Endothelial cell of umbilical vein (primary cell): ENCODE measurements around the gene ALK.

Experiments
- EZH2 ChIP-seq: IDR thresholded peaks from 2 replicates; pipeline ENCODE4 v1.6.1; 2012; ENCODE audit warnings: borderline replicate concordance, low read depth, mild to moderate bottlenecking, moderate library complexity, low read length, inconsistent platforms; ENCODE audit not compliant: severe bottlenecking
- TF ChIP-seq, protein P1 (sequence below), 2 donors: IDR thresholded peaks; 1 replicate in 1 of 2; 2 replicates in 1 of 2; pipeline ENCODE4 v1.5.1; 2011; ENCODE audit warnings: low read length in 2 of 2, mild to moderate bottlenecking in 2 of 2, moderate library complexity in 2 of 2, control low read depth in 1 of 2, inconsistent platforms in 1 of 2, low read depth in 1 of 2; ENCODE audit not compliant: insufficient read depth in 1 of 2; ENCODE audit errors: extremely low read depth in 1 of 2

- TF ChIP-seq, protein P1, sequence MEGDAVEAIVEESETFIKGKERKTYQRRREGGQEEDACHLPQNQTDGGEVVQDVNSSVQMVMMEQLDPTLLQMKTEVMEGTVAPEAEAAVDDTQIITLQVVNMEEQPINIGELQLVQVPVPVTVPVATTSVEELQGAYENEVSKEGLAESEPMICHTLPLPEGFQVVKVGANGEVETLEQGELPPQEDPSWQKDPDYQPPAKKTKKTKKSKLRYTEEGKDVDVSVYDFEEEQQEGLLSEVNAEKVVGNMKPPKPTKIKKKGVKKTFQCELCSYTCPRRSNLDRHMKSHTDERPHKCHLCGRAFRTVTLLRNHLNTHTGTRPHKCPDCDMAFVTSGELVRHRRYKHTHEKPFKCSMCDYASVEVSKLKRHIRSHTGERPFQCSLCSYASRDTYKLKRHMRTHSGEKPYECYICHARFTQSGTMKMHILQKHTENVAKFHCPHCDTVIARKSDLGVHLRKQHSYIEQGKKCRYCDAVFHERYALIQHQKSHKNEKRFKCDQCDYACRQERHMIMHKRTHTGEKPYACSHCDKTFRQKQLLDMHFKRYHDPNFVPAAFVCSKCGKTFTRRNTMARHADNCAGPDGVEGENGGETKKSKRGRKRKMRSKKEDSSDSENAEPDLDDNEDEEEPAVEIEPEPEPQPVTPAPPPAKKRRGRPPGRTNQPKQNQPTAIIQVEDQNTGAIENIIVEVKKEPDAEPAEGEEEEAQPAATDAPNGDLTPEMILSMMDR (IDR thresholded peaks at IDR 0.05; ENCODE audit: extremely low read depth in 1 of 2, insufficient read depth in 1 of 2, low read depth in 1 of 2, low read length in 2 of 2): no peak
- TF ChIP-seq EZH2: no peak
Measured at GRCh38 chr2:29606104-29607037, 315.0 kb downstream of the ALK start.
